ENCODE results near the gene GAB2. TPM values are rescaled to one million over a fixed set of nuclear protein-coding genes. Genes with fewer than 3 reads are reported as not detected.
"Not testable (repeated sequence)": the region's sequence is repeated elsewhere in the genome, so short reads cannot be mapped to it uniquely, and the experiment has no call there.

GAB2 gene
- total RNA-seq, 4 donors from 2014 or later, result 15.9 to 82.3 (median 21.1) TPM

DNA sequence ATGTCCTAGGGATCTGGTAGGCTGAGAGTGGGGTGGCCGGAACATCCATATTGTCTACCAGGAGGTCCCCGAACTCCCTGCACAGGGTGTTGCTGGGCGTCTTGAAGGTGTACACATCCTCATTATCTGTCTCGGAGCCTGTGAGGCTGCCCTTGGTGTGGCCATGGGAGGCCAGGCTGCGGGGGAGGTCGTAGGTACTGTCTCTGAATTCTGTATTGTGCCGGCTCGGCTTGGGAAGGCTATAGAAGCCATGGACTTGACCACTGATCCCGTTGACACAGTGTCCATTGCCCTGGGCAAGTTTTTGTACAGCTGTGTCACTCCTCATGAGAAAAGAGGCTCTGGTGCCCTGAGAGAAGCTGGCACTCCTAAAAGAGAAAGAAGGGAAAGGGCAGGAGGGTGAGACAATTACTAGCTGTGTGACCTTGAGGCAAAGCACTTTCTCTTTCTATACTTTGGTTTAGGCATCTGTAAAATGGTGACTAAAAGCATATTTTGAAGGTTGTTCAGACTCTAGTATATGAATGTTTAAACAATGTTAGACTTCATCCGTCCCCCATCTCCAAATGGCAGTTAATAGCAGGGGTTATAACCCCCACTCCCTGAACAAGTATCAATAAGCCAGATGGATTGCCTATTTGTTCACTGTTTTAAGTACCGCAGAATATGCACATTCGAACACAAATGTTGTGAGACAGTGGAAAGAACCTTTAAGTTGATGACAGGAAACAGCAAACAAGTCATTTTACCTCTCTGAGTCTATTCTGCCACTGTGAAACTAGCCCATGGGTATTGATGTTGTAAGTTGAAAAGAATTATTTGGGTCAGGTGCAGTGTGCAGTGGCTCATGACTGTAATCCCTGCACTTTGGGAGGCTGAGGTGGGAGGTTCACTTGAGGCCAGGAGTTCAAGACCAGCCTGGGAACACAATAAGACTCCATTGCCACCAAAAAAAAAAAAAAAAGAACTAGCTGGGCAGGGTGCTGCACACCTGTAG, 190.6 kb downstream of the GAB2 start:
- no peaks in the 10 kb centered on the region for H3K27me3 ChIP-seq
- intact Hi-C loops (cut with DNase I; ENCODE audit: low total_unique reads), result loop anchor here (10.0 kb wide), 1 partner anchor 188 kb away; the partner anchor contains the start of gene GAB2
- H3K36me3 ChIP-seq, result no peaks in the 10 kb centered on the region
- no peak for DNase-seq
- TF ChIP-seq POLR2A (IDR thresholded peaks at IDR 0.05), result no peak
- no peak for TF ChIP-seq CTCF (IDR thresholded peaks at IDR 0.05)
- H3K4me1 ChIP-seq, result no peaks in the 10 kb centered on the region
- H3K4me3 ChIP-seq, result no peak overlapping the region
- no peak overlapping the region for H3K27ac ChIP-seq
- H3K9me3 ChIP-seq, result no peaks in the 10 kb centered on the region

DNA sequence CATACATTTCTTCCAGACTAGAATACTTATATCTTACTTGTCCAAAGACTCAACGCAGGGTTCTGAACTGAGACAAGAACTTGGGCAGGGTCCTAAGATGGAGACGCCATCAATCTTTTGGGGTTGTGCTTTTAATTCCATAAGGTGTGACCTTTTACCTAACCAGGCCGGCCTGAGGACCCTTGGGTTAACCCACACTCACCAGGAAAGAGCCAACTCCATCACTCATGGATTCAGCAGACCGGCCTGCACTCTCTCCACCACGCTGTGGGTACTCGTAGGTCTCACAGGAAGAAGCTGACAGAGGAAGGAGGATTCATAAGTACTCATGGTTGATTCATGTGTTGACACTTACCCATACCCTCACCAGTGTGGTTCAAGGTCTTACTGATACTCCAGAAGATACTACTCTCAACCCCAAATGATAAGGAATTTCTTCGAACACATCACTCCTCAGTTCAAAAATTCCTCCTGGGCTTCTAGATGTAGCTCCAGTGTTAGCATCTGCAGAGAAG, 192.7 kb downstream of the GAB2 start:
- intact Hi-C loops (cut with DNase I; ENCODE audit: low total_unique reads), result loop anchor here (10.0 kb wide), 1 partner anchor 190 kb away; the partner anchor contains the start of gene GAB2
- no peaks in the 10 kb centered on the region for H3K27me3 ChIP-seq

DNA sequence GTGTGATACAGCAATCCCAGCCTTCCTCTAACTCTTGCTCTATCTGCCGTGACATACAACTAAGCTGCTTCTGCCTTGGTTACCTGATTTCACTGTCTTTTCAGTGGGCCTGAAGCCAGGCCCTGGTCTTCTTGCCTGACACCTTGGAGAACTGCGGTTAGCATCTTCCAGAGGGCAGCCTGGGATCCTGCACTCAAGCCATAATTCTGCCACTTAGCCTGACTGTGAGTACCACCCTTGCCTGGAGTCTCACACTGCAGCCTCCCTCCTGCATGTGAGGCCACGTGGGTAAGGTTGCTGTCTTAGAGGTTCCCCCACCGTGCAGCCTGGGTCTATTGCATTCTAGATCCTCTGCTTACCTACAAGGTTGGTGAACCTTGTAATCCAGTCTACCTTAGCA, 193.1 kb downstream of the GAB2 start:
- intact Hi-C loops (cut with DNase I; ENCODE audit: low total_unique reads), result loop anchor here (10.0 kb wide), 1 partner anchor 190 kb away; the partner anchor contains the start of gene GAB2
- TF ChIP-seq POLR2A (IDR thresholded peaks at IDR 0.05) (no peak), CTCF (IDR thresholded peaks at IDR 0.05) (no peak)
- Histone ChIP-seq H3K27ac (no peak overlapping the region), H3K36me3 (no peaks in the 10 kb centered on the region), H3K9me3 (no peaks in the 10 kb centered on the region), H3K4me3 (no peak overlapping the region), H3K4me1 (no peaks in the 10 kb centered on the region), H3K27me3 (no peaks in the 10 kb centered on the region)
- DNase-seq, result no peak

More for the DNA sequence above, 192.7 kb downstream of the GAB2 start:
- H3K4me1 ChIP-seq, result no peaks in the 10 kb centered on the region
- no peak for DNase-seq
- H3K9me3 ChIP-seq, result no peaks in the 10 kb centered on the region
- H3K27ac ChIP-seq, result no peak overlapping the region
- no peaks in the 10 kb centered on the region for H3K36me3 ChIP-seq
- no peak overlapping the region for H3K4me3 ChIP-seq
- TF ChIP-seq POLR2A (IDR thresholded peaks at IDR 0.05) (no peak), CTCF (IDR thresholded peaks at IDR 0.05) (no peak)

- H3K9me3 ChIP-seq, result no peaks in the 10 kb centered on the region
- H3K27ac ChIP-seq, result no peak overlapping the region
- H3K36me3 ChIP-seq, result no peaks in the 10 kb centered on the region
- no peak overlapping the region for H3K4me3 ChIP-seq
- intact Hi-C loops (cut with DNase I; ENCODE audit: low total_unique reads), result loop anchor here (10.0 kb wide), 1 partner anchor 191 kb away; the partner anchor contains the start of gene GAB2
- no peak for DNase-seq
- no peaks in the 10 kb centered on the region for H3K27me3 ChIP-seq
- TF ChIP-seq CTCF (IDR thresholded peaks at IDR 0.05) (no peak), POLR2A (IDR thresholded peaks at IDR 0.05) (no peak)
- H3K4me1 ChIP-seq, result no peaks in the 10 kb centered on the region
Measured at GRCh38 chr11:78223320-78223954, 194.2 kb downstream of the GAB2 start.

DNA sequence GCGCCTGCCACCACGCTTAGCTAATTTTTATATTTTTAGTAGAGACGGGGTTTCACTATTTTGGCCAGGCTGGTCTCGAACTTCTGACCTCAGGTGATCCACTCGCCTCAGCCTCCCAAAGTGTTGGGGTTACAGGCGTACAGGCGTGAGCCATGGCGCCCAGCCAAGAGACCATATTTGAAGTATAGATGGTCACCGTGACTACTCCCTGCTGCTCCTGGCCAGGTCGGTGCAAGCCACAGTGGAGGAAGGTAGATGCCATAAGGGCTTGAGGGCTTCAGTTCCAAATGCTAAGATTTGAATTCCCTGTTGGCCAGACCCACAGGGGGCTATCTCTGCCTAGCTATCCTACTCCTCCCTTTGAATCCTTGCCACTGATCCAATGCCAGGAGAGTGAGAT, 194.9 kb downstream of the GAB2 start:
- not testable (repeated sequence) for H3K36me3 ChIP-seq, H3K27ac ChIP-seq, H3K4me1 ChIP-seq, H3K9me3 ChIP-seq, H3K27me3 ChIP-seq, H3K4me3 ChIP-seq, DNase-seq
- intact Hi-C loops (cut with DNase I; ENCODE audit: low total_unique reads), result loop anchor here (10.0 kb wide), 1 partner anchor 192 kb away; the partner anchor contains the start of gene GAB2
